B cell (primary cell): ENCODE data around the gene PLD5. TPM values are rescaled to one million over a fixed set of nuclear protein-coding genes. Genes with fewer than 3 reads are reported as not detected.

Experiments used
- ATAC-seq: fragments of 200-7000 bp; cut with Tn5 transposase; one replicate; pipeline ENCODE4 v1.10.0; 2021; ENCODE audit warnings: low read depth, mild to moderate bottlenecking, moderate number of reproducible peaks, moderate library complexity
- CTCF ChIA-PET: fragments of 350-600 bp; sonication (Branson Sonifier 250); formaldehyde crosslinking; loops from one replicate; lab custom pipeline; 2021; ENCODE audit warnings: antibody characterized with exemption, inconsistent platforms; lab: Charles Lee
- POLR2A ChIA-PET: fragments of 350-600 bp; sonication (Branson Sonifier 250); formaldehyde crosslinking; loops from one replicate; lab custom pipeline; 2021; ENCODE audit warnings: antibody characterized with exemption; lab: Charles Lee
- DNase-seq: peaks from one replicate; pipeline ENCODE4 v3.0.0; 2013
- H2AFZ ChIP-seq: 2 replicates; pipeline ENCODE4 v1.6.1; 2012; ENCODE audit warnings: mild to moderate bottlenecking, low read depth, low read length; ENCODE audit not compliant: insufficient read depth, poor library complexity, severe bottlenecking
- H3K27ac ChIP-seq, 2 donors: 1 replicate in 1 of 2; 2 replicates in 1 of 2; pipeline ENCODE4 v1.5.1; 2012 to 2013; ENCODE audit warnings: low read length in 2 of 2, mild to moderate bottlenecking in 2 of 2, moderate library complexity in 1 of 2
- H3K27me3 ChIP-seq, 4 experiments: fragments of 200-600 bp in 1 of 4; sonication (generic) in 1 of 4; replicated peaks in 1 of 4; 1 replicate in 2 of 4; 2 replicates in 2 of 4; pipeline versions ENCODE4 v1.6.1 to v1.7.0; 2013 to 2016; ENCODE audit warnings: low read length in 3 of 4, mild to moderate bottlenecking in 2 of 4, mixed read lengths in 1 of 4, moderate library complexity in 1 of 4; ENCODE audit not compliant: insufficient read depth in 4 of 4, control insufficient read depth in 3 of 4; ENCODE audit errors: control extremely low read depth in 1 of 4
- H3K36me3 ChIP-seq, 2 experiments: replicated peaks in 1 of 2; 1 replicate in 1 of 2; 2 replicates in 1 of 2; pipeline versions ENCODE4 v1.6.1 to v1.7.1; 2013; ENCODE audit warnings: low read length in 1 of 2; ENCODE audit not compliant: insufficient read depth in 2 of 2, control insufficient read depth in 1 of 2; ENCODE audit errors: control extremely low read depth in 1 of 2, extremely low read depth in 1 of 2
- H3K4me1 ChIP-seq, 2 donors: fragments of 200-600 bp in 1 of 2; sonication (generic) in 1 of 2; 1 replicate in 1 of 2; 2 replicates in 1 of 2; pipeline versions ENCODE4 v1.5.1 to v1.6.1; 2013 to 2017; ENCODE audit warnings: low read length in 2 of 2; ENCODE audit not compliant: control insufficient read depth in 2 of 2, insufficient read depth in 2 of 2
- H3K4me2 ChIP-seq: replicated peaks from 2 replicates; pipeline ENCODE3; 2012; ENCODE audit warnings: mild to moderate bottlenecking, low read depth, low read length; ENCODE audit not compliant: poor library complexity, severe bottlenecking
- H3K4me3 ChIP-seq, 5 experiments: fragments of 200-600 bp in 1 of 5; sonication (generic) in 1 of 5; 1 replicate in 3 of 5; 2 replicates in 2 of 5; pipeline versions ENCODE4 v1.5.1 to v1.7.0; 2011 to 2016; ENCODE audit warnings: low read length in 4 of 5, mild to moderate bottlenecking in 4 of 5, low read depth in 2 of 5, control low read depth in 1 of 5, moderate library complexity in 1 of 5; ENCODE audit not compliant: insufficient read depth in 1 of 5; ENCODE audit errors: control extremely low read depth in 1 of 5, extremely low read depth in 1 of 5
- H3K79me2 ChIP-seq: fragments of 200-600 bp; sonication (generic); one replicate; pipeline ENCODE4 v1.6.0; 2016; ENCODE audit warnings: low read length; ENCODE audit not compliant: control insufficient read depth, insufficient read depth
- H3K9ac ChIP-seq: fragments of 200-600 bp; sonication (generic); 2 replicates; pipeline ENCODE4 v1.6.1; 2017; ENCODE audit warnings: mild to moderate bottlenecking, low read length, moderate library complexity
- H3K9me3 ChIP-seq, 3 donors: one replicate each; pipeline versions ENCODE4 v1.6.1 to v1.7.1; 2013; ENCODE audit warnings: low read length in 2 of 3; ENCODE audit not compliant: control insufficient read depth in 2 of 3, insufficient read depth in 1 of 3; ENCODE audit errors: control extremely low read depth in 1 of 3
- H4K20me1 ChIP-seq: 2 replicates; pipeline ENCODE4 v1.6.0; 2012; ENCODE audit warnings: mild to moderate bottlenecking, low read length; ENCODE audit not compliant: insufficient read depth, control insufficient read depth, poor library complexity, severe bottlenecking
- H3K27ac Mint-ChIP-seq: one replicate; pipeline ENCODE4 v1.8.0; 2021; ENCODE audit warnings: mixed read lengths
- H3K27me3 Mint-ChIP-seq: one replicate; pipeline ENCODE4 v1.8.0; 2021; ENCODE audit warnings: mixed read lengths
- H3K4me1 Mint-ChIP-seq: one replicate; pipeline ENCODE4 v1.8.0; 2021; ENCODE audit warnings: mixed read lengths
- H3K4me3 Mint-ChIP-seq: one replicate; pipeline ENCODE4 v1.8.0; 2021; ENCODE audit warnings: mixed read lengths
- H3K9me3 Mint-ChIP-seq: one replicate; pipeline ENCODE4 v1.8.0; 2022; ENCODE audit warnings: mixed read lengths; ENCODE audit not compliant: insufficient read depth
- EZH2 ChIP-seq: IDR thresholded peaks from 2 replicates; pipeline ENCODE4 v1.6.1; 2012; ENCODE audit warnings: borderline replicate concordance, low read depth, mild to moderate bottlenecking, moderate library complexity, low read length; ENCODE audit not compliant: insufficient read depth, poor library complexity, severe bottlenecking
- WGBS: methylation state at CpG from one replicate; pipeline ENCODE4 v1.1.5; 2013; ENCODE audit warnings: missing lambda C conversion rate; ENCODE audit not compliant: insufficient coverage; 5-methylcytosine and 5-hydroxymethylcytosine counted together
- intact Hi-C: fragments of 100-400 bp; cut with micrococcal nuclease; formaldehyde crosslinking; loops from one replicate; pipeline ENCODE4 v1.10.0; 2022
- polyA plus RNA-seq: library from polyadenylated mRNA; depleted of rRNA; stranded (reverse); fragments of >200 nt; gene quantifications from 2 replicates; pipeline ENCODE4 v1.2.3, GENCODE V29; 2012
- total RNA-seq, 2 donors: library from RNA; stranded (reverse); fragments of 120-200 nt in 1 of 2; gene quantifications; 1 replicate in 1 of 2; 2 replicates in 1 of 2; pipeline versions ENCODE4 v1.2.3 to v1.2.4, GENCODE V29; 2013 to 2022
- TF ChIP-seq, protein P1 (sequence below): fragments of 200-600 bp; IDR thresholded peaks from one replicate; pipeline ENCODE4 v1.8.0; 2022; ENCODE audit warnings: antibody characterized with exemption, mild to moderate bottlenecking

Gene PLD5
- total and polyA plus RNA-seq, 2 donors (not counting 1 experiment from before 2014, with no cell fraction given), result 0.37 to 1.9 TPM

DNA sequence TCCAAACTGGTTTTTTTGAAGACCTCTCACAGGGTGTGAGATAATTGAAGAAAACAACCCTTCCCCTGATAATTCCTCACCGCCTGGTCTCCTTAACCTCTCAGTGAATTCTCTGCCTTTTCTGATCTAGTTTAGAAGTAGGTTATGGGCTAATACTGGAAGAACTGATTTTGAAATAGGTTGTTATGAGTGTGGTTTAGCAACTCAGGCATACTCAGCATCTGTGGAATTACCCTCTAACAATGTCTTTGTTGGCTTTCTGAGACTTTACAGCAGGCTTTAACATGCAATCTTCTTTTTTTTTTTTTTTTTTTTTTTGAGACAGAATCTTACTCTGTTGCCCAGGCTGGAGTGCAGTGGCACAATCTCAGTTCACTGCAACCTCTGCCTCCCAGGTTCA lies 10.3 kb upstream of the PLD5 start:
- peaks cover 0 to 5% (median 0%) of the 10 kb centered on the region in 4 experiments for H3K27me3 ChIP-seq
- Mint-ChIP-seq H3K9me3 (no peaks in the 10 kb centered on the region), H3K4me3 (no peak overlapping the region), H3K27me3 (peaks cover 18% of the 10 kb centered on the region), H3K27ac (no peak overlapping the region), H3K4me1 (peaks cover 2% of the 10 kb centered on the region)
- H3K9me3 ChIP-seq, result no peaks in the 10 kb centered on the region
- no CpG with 5 or more reads among the region's 1 CpG for WGBS
- no peak overlapping the region for H3K4me3 ChIP-seq
- no peak overlapping the region for H2AFZ ChIP-seq
- peaks cover 0 to 5% of the 10 kb centered on the region in 2 donors for H3K4me1 ChIP-seq
- ATAC-seq (no peak), DNase-seq (no peak)
- H3K9ac ChIP-seq, result no peak overlapping the region
- TF ChIP-seq, protein P1, sequence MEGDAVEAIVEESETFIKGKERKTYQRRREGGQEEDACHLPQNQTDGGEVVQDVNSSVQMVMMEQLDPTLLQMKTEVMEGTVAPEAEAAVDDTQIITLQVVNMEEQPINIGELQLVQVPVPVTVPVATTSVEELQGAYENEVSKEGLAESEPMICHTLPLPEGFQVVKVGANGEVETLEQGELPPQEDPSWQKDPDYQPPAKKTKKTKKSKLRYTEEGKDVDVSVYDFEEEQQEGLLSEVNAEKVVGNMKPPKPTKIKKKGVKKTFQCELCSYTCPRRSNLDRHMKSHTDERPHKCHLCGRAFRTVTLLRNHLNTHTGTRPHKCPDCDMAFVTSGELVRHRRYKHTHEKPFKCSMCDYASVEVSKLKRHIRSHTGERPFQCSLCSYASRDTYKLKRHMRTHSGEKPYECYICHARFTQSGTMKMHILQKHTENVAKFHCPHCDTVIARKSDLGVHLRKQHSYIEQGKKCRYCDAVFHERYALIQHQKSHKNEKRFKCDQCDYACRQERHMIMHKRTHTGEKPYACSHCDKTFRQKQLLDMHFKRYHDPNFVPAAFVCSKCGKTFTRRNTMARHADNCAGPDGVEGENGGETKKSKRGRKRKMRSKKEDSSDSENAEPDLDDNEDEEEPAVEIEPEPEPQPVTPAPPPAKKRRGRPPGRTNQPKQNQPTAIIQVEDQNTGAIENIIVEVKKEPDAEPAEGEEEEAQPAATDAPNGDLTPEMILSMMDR, result no peak
- no peak for TF ChIP-seq EZH2
- no peaks in the 10 kb centered on the region for H4K20me1 ChIP-seq
- ChIA-PET CTCF (no interaction called here), POLR2A (no interaction called here)
- intact Hi-C loops, result no loop called here
- no peak overlapping the region for H3K4me2 ChIP-seq
- H3K27ac ChIP-seq, result no peak overlapping the region
- H3K79me2 ChIP-seq, result no peaks in the 10 kb centered on the region
- H3K36me3 ChIP-seq, result no peaks in the 10 kb centered on the region

DNA sequence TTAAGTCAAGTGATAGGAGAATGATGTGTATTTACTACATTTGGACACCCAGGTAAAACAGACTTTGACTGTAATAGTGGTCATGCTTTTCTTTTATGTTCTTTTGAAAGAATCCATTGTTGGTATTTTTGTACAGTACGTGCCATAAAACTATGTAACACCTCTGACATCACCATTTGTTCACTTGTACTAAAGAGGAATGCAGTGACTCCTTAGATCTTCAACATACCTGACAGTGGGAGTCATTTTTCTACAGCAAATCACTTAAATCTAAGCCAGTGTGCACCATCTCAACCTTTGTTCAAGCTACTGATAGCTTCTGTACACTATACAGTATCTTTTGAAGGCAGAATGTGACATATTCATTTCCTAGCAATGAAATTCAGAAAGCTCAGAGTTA lies 6.3 kb upstream of the PLD5 start:
- ChIA-PET POLR2A (no interaction called here), CTCF (no interaction called here)
- Histone ChIP-seq H3K27ac (no peak overlapping the region), H3K9ac (no peak overlapping the region), H3K4me3 (no peak overlapping the region), H3K79me2 (no peaks in the 10 kb centered on the region), H3K36me3 (no peaks in the 10 kb centered on the region), H3K27me3 (peaks cover 0 to 7% (median 2%) of the 10 kb centered on the region in 4 experiments), H3K9me3 (peaks cover 0 to 1% (median 0%) of the 10 kb centered on the region in 3 donors), H2AFZ (no peak overlapping the region), H3K4me2 (no peak overlapping the region), H4K20me1 (no peaks in the 10 kb centered on the region), H3K4me1 (peaks cover 0 to 5% of the 10 kb centered on the region in 2 donors)
- DNase-seq, result no peak
- ATAC-seq, result no peak
- Mint-ChIP-seq H3K27ac (no peak overlapping the region), H3K4me3 (no peak overlapping the region), H3K9me3 (no peaks in the 10 kb centered on the region), H3K4me1 (peaks cover 2% of the 10 kb centered on the region), H3K27me3 (peaks cover 42% of the 10 kb centered on the region)
- intact Hi-C loops, result no loop called here
- TF ChIP-seq EZH2, result no peak
- no CpG with 5 or more reads among the region's 1 CpG for WGBS
